GM21367 (cell line): ENCODE results near the gene SCP2.

Source experiments
- ATAC-seq: cut with Tn5 transposase; IDR thresholded peaks from one replicate; pipeline ENCODE4 v1.9.1; 2021; ENCODE audit not compliant: unreplicated experiment

The SCP2 gene, protein sequence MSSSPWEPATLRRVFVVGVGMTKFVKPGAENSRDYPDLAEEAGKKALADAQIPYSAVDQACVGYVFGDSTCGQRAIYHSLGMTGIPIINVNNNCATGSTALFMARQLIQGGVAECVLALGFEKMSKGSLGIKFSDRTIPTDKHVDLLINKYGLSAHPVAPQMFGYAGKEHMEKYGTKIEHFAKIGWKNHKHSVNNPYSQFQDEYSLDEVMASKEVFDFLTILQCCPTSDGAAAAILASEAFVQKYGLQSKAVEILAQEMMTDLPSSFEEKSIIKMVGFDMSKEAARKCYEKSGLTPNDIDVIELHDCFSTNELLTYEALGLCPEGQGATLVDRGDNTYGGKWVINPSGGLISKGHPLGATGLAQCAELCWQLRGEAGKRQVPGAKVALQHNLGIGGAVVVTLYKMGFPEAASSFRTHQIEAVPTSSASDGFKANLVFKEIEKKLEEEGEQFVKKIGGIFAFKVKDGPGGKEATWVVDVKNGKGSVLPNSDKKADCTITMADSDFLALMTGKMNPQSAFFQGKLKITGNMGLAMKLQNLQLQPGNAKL

DNA sequence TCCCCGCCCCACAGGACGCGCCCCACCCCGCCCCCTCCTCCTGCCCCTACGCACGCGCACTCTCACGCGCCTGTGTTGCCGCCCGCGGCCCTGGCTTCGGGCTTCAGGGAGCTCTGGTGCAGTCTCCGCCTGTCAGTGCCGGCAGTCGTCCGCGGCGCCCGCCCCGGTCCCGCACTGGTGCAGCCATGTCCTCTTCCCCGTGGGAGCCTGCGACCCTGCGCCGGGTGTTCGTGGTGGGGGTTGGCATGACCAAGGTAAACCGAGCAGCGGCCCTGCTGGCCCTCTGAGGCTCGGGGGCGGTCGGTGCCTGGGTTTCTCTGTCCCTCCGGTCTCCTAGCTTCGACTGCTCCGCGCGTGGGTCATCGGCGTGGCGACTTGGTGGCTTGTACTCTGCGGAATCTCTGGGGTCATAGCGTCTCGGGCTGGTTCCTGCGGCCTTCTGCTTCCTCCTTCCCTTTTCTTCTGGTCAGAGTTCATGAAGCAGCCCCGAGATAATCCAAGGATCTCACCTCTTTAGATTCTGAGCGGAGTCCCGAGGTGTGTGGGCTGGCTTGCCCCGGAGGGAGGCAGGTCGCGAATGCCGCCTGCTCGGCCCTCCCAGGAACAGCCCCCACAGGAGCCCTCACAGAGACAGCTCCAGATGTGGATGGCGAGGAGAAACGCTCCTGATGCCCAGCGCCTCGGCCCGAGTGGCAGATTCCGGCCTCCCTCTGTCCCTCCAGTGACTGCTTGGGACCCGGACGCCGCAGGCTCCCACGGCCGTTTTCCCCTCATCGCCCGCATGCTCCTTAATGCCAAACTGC is at the start of gene SCP2:
SCP2 (plus strand) TSS at position 65 of the 803 bp plus-strand sequence; CDS start at position 186, 121 bp downstream.
- ATAC-seq: peak; percentile 70

DNA sequence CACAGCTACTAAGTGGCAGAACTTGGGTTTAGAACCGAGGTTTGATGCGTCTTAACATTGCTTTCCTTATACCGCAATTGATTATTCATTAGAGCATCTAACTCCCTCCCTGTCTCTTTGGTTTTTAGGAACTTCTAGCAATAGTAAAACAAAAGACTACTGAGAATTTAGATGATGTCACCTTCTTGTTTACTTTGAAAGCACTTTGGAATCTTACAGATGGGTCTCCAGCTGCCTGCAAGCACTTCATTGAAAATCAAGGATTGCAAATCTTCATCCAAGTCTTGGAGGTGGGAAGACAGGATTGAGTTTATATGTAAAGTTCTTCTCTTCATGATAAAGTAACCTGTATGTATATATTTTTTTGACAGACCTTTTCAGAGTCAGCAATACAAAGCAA is 49.5 kb upstream of the SCP2 start:
- no peak for ATAC-seq

DNA sequence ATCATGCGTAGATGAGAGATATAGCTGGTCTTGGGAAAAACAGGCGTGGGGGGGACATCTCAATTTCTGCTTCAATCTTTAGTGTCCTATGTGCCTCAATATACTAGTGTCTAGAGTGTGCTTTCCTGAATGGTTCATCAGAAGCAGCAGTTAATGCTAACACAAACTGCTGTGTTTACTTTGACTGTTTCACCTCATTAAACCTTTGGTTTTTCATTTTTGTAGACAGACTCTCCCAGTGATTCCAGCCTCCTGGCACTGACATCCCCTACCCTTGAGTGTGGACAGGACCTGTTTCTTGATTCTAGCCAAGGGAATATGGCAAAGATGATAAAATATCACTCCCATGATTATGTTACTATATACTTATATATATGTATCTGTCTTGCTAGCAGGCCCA is 46.9 kb upstream of the SCP2 start:
- ATAC-seq: no peak

DNA sequence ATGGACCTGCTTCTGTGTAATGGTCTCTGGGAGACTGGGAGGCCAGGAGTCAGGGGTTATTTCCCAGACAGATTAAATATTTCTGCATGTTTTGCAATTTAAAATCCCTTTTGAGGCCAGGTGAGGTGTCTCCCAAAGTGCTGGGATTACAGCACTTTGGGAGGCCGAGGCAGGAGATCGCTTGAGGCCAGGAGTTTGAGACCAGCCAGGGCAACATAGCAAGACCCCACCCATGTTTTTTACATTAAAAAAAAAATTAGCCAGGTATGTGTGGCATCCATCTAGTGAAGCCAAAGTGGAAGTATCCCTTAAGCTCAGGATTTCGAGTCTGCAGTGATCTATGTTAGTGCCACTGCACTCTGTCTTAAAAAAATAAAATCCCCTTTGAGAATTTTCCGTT is 39.6 kb upstream of the SCP2 start:
- ATAC-seq: no peak

DNA sequence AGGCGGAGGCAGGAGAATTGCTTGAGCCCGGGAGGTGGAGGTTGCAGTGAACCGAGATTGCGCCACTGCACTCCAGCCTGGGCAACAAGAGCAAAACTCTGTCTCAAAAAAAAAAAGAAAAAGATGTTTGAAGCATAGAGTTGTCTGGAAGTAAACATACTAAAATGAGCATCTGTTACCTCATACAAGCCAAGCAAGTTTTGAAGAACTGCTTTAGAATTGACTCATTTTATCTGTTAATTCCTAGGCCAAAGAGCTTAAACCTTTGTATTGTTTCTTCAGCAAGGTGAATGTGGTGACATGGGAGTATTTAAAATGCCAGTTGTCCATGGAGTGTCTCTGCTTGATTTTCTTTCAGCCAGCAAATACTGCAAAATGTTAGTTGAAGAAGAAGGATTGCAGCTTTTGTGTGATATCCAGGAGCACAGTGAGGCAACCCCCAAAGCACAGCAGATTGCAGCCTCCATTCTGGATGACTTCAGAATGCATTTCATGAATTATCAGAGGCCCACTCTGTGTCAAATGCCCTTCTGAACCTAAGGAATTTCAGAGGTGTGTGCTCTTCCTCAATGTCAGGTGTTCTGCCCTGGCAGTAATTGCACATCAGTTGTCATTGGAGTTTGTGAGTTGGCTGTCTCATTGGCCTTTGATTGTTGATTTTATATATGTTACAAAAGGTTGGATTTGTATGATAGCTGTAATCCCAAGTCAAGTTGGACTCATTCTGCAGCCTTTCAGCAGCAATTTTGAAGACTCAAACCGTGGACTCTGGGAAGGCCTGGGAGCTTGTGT is 34.5 kb upstream of the SCP2 start:
- ATAC-seq: no peak

DNA sequence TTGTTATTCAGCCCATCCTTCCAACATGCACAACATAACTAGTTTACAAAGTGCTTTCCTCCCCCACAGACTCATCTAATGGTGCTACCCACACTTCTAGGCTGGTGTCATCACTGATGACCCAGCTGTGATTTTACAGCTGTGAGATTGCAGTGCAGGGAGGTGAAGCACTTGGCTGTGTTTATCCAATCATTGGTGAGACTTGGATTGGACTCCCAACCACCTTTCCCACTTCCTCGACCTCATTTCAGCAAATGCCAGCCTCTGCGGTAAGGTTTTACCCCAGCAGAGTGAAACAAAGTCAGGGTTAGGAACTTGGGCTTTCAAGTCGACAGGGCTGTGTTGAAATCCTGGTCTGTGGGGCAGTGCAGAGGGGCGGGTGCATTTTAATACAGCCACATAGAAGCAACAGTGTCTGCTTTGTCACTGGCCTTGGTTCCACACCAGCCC is 27.6 kb upstream of the SCP2 start:
- ATAC-seq: no peak

DNA sequence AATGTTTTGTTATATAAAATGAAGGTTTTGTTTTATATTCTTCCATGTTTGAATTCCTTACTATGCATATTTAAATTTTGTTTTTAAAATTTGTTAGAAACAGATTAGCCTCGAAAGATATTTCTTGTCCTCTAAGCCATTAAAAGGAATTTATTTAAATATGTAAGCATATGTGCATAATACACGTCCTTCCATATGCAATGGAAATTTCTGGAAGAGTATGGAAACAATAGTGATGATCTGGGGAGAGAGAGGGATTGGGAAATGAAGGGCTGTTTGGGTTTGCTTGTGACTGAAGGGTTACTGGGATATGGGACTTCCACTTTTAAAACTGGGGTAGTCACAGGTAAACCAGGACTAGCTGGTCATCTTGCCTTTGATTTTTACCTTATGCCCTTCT is 26.7 kb upstream of the SCP2 start:
- no peak for ATAC-seq

DNA sequence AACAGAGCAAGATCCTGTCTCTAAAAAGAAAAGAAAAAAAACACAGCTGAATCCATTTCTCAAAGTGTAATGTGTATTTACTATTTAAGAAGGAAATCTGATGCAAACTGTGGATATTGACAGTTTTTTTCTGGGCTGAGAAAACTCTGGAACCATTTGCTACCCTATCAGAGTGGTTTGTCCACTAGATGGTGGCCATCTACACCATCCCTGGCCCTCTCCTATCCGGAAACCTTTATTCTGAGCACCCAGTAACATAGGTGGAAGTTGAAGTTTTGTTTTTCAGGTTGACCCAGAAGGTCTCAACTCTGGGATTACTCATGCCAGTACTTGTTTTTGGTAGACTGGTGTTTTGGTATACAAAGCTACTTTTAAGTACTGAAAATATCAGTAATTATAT is 25.7 kb upstream of the SCP2 start:
- ATAC-seq: no peak

DNA sequence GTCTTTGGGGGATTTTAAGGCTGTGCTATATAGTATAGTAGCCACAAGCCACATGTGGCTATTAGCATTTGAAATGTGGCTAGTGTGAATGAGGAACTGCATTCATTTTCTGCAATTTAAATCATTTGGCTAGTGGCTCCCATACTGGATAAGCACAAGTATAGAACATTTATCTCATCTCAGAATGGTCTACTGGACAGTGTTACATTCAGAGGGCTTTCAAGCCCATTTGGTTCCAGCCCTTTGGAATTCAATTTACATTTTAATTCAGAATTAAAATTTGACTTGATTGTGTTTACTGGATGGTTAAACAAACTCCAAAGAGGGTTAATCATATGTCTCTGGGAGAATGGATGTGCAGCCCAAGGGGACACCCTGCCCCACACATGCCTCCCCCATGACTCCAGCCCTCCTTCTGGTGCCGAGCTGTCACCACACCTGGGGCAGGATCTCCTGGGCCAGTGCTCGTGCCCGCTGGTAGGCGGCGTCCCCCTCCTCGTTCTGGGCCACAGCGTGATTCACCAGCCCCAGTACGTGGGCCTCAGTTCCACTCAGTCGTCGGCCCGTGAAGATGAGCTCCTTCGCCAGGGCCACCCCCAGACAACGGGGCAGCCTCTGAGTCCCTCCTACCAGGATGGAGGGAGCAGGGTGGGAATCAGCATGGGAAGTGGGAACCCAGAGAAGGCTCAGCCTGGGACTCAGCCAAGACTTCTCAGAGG is 22.7 kb upstream of the SCP2 start:
- ATAC-seq: no peak

DNA sequence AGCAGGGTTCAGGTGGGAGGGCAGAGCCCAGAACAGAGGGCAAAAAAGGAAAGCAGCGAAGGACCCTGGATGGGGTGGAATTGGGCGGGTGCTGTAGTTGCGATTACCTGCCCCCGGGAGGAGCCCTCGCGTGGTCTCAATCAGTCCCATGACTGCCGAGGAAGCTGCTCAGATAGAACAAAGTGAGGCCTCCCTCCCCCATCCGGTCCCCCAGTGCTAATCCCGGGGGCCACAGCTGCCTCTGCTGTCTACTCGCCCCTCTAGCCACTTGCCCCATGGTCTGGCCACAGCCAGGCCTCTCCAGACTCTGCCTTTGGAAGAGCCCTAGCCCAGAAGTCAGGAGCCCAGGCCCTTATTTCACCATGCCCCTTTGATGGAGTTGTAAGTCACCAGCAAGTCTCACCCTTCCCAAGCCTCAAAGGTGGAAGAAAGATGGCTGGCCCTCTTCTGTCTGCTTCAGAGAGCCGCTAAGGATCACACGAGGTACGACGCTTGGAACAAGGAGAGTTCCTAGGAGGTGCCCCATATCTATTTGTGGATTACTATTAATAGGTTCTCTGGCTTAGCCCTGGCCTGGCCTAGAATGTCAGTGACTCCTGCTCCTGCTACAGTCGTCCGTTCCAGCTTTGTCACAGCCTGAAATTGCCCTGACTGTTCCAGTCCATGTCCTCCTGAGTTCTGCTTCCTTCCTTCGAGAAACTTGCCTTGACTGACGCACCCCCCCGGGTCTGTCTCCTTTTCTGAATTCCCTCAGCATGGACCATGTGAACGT is 22.0 kb upstream of the SCP2 start:
- no peak for ATAC-seq

DNA sequence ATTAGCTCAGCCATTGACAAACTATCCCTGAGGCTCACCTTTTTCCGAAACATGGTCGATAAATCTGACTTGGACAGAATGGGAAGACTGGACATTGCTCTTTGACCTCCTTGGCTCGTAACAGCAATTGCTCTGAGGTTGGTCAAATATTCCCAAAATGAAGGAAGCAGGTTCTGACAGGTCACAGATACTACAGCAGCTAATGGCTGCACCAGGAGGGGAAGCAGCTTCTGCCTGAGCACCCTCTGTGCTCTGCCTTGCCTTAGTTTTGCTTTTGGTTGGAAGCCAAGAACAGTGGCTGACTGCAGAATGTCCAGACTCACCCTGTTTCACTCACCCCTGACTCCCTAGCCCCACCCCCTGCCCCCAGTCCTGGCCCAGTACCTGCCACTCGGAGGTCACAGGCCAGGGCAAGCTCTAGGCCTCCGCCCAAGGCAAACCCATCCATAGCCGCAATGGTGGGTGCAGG is 20.9 kb upstream of the SCP2 start:
- ATAC-seq: no peak

DNA sequence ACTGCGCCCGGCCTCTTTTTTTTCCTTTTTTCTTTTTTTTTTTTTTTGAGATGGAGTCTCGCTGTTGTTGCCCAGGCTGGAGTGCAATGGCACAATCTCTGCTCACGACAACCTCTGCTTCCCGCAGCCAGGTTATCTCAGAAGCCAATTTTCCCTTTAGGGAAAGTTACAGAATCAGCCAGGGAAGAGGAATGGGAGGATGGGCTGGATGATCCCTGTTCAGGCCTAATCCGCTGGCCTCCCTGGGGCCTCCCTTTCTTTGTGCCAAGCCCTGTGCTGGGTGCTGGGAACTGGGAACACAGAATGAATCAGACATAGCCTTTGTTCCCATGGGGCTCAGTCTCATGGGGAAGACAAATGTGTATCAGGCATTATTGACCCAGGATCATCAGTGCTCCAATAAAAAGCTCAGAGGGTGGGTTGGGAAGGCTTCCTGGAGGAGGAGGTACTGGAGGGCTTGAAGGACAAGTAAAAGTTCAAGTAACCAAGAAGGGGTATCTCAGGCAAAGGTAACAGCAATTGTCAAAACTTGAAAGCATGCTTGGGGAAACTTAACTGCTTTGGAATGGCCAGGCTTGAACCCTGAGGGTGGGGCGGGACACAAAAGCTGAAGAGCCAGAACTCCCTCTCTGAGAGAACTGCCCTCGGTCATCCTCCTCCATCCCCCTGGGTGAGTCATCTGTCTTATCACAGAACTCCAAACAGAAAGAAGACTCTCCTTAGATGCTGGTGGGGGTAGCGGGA is 19.8 kb upstream of the SCP2 start:
- ATAC-seq: no peak

DNA sequence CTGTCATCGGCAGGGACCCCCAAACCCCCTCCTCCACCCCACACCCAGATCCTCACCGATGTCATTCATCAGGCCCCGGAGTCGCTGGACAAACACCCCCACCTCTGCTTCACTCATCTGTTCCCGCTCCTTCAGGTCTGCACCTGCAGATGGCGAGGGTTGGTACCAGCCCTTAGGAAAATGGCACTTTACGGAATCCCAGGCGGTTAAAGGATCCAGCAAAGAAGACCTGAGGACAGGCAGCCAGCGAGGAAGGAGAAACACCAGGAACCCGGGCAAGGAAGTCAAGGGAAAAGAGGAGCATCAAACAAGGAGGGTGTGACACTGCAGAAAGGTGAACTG is 19.3 kb upstream of the SCP2 start:
- ATAC-seq: no peak

DNA sequence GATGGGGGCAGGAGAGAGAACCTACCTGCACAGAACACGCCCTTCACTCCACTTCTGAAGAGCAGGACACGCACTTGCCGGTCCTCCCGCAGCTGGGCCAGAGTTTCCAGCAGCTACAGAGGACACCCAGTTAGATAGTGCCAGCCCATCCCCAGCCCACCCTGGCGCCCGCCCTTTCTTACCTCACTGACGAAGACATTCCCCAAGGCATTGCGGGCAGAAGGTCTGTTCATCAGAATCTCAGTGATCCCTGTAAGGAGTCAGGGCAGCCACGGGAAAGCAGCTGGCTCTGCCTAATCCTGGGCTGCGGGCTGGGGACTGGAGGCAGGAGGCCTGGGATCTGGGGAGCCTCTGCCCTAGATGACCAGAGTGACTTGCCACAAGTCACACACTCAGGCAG is 15.5 kb upstream of the SCP2 start:
- ATAC-seq: no peak

DNA sequence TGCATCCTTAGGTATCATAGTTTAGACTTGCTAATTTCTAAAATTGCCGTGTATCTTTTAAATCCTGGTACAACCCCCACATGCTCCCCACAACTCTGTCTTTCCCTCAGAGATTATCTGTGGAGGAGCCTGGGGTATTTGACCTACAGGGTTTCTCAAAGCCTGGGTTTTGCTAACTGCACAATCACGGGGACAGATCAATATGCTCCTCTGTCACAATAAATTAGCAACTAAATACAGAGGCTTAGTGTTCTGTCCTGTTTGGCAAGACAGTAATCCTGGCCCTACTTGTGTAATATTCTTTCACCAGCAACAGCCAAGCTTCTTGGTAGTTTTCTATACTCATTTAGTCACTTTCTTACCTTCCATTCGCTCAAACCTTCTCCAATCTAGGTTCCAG is 14.1 kb upstream of the SCP2 start:
- ATAC-seq: no peak

DNA sequence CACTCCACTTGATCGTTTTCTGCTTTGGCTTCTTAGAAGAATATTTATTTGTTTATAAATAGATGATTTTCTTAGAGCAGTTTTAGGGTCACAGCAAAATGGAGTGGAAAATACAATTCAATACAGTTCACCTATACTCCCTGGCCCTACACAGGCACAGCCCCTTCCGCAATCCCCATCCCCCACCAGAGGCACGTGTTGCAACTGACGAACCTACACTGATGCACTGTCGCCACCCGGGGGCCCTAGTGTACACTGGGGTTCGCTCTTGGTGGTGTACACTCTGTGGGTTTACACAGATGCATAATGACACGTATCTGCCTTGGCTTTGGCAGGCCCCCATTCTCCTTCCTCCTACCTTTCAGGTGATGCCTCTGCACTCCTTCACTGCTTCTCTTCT is 13.5 kb upstream of the SCP2 start:
- no peak for ATAC-seq

DNA sequence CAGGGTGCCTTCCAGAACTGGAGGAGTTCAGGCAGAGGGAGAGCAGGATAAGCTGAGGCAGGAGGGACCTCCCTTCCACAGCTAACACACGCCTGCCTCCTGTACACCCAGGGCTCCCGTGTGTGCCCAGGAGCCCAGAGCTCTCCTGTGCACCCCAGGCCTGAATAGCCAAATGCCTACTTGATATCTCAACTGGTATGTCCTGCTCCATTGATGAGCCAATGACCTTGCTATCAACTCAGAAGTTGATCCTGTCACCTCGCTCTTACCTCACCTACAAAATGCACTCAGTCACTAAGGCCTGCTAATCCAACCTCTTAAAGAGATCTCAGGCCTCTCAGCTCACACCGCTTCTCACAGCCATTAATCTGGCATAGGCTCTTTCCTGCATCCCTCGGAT is 12.6 kb upstream of the SCP2 start:
- ATAC-seq: no peak

DNA sequence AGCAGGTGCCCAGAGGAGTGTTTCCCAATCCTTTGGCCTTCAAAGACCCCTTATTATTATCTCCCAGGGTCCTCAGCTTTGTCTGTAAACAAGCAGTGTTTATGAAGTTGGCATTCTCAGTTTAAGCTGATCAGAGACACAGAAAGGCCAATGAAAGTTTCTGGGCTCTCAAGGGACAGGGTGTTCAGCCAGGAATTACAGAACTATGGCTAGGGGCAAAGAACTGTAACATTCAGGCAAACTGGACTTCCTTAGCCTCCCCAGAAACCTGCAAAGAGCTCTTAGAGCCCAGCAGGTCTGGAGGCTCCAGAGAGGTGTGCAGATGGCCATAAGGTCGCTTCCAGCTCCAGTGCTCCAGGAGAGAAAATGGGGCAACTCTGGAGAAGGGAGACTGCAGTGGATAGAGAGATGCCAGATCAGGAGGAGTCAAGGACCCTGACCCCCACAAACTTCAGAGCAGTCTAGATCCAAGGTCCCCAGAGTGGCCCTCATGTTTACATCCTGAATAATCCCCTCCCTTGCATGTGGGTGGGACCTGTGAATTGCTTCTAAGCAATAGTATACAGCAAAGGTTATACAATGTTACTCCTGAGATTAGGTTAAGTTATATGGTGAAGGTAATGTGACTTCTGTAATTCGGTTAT is 11.7 kb upstream of the SCP2 start:
- ATAC-seq: no peak

DNA sequence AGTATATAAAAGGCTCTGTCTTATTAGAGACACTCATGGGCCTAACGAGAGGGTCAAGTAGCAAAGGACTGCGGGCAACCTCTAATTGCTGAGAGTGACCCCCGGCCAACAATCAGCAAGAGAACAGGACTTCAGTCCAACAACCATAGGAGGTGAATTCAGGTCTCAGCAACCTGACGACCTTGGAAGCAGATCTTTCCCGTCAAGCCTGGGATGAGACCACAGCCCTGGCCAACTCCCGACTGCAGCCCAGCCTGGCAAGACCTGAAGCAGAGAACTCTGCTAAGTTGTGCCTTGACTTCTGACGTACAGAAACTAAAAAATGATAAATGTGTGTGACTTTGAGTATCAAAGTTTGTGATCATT is 11.2 kb upstream of the SCP2 start:
- no peak for ATAC-seq
